ENCODE measurements around the gene TMPRSS3. TPM values are rescaled to one million over a fixed set of nuclear protein-coding genes. Genes with fewer than 3 reads are reported as not detected.

TMPRSS3 gene
- total RNA-seq, 1 experiment from 2014 or later = not detected

- Histone ChIP-seq H3K4me1 (ENCODE audit: insufficient read depth, low read length, poor library complexity, severe bottlenecking) (peaks cover 27% of the 10 kb centered on the region), H3K27ac (ENCODE audit: low read depth, low read length, poor library complexity, severe bottlenecking) (no peak overlapping the region), H3K36me3 (ENCODE audit: insufficient read depth, low read length, poor library complexity, severe bottlenecking) (no peaks in the 10 kb centered on the region), H3K4me3 (ENCODE audit: low read depth, low read length, poor library complexity, severe bottlenecking) (no peak overlapping the region), H3K9me3 (ENCODE audit: low read depth, low read length, poor library complexity, severe bottlenecking) (no peaks in the 10 kb centered on the region), H3K27me3 (replicated peaks; ENCODE audit: insufficient read depth, low read depth, low read length, poor library complexity) (peaks cover 67% of the 10 kb centered on the region)
- intact Hi-C loops (cut with micrococcal nuclease; ENCODE audit: unreplicated experiment) = no loop called here
- POLR2A ChIA-PET (ENCODE audit: low non-redundant PET) = no interaction called here
- TF ChIP-seq, protein P1, sequence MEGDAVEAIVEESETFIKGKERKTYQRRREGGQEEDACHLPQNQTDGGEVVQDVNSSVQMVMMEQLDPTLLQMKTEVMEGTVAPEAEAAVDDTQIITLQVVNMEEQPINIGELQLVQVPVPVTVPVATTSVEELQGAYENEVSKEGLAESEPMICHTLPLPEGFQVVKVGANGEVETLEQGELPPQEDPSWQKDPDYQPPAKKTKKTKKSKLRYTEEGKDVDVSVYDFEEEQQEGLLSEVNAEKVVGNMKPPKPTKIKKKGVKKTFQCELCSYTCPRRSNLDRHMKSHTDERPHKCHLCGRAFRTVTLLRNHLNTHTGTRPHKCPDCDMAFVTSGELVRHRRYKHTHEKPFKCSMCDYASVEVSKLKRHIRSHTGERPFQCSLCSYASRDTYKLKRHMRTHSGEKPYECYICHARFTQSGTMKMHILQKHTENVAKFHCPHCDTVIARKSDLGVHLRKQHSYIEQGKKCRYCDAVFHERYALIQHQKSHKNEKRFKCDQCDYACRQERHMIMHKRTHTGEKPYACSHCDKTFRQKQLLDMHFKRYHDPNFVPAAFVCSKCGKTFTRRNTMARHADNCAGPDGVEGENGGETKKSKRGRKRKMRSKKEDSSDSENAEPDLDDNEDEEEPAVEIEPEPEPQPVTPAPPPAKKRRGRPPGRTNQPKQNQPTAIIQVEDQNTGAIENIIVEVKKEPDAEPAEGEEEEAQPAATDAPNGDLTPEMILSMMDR (conservative IDR thresholded peaks at IDR 0.05; ENCODE audit: low read depth, low read length) = no peak
- no peak for TF ChIP-seq EZH2 (IDR thresholded peaks at IDR 0.05; ENCODE audit: borderline replicate concordance, low read depth, low read length, poor library complexity, severe bottlenecking)
- no peak for DNase-seq (ENCODE audit: low spot score)
- CTCF ChIA-PET = no interaction called here
- BruUV-seq (replicated peaks) = no TSS peak
Observed at GRCh38 chr21:42426424-42426823, 30.6 kb upstream of the TMPRSS3 start.

- H3K9me3 ChIP-seq (ENCODE audit: low read depth, low read length, poor library complexity, severe bottlenecking) = peaks cover 4% of the 10 kb centered on the region
- peaks cover 27% of the 10 kb centered on the region for H3K4me1 ChIP-seq (ENCODE audit: insufficient read depth, low read length, poor library complexity, severe bottlenecking)
- CTCF ChIA-PET = no interaction called here
- H3K4me3 ChIP-seq (ENCODE audit: low read depth, low read length, poor library complexity, severe bottlenecking) = no peak overlapping the region
- H3K36me3 ChIP-seq (ENCODE audit: insufficient read depth, low read length, poor library complexity, severe bottlenecking) = no peaks in the 10 kb centered on the region
- intact Hi-C loops (cut with micrococcal nuclease; ENCODE audit: unreplicated experiment) = no loop called here
- POLR2A ChIA-PET (ENCODE audit: low non-redundant PET) = interaction anchor here (0.5 kb wide), 1 partner anchor 406 kb away, joined by 5 read pairs; no protein-coding TSS in a partner anchor
- H3K27ac ChIP-seq (ENCODE audit: low read depth, low read length, poor library complexity, severe bottlenecking) = no peak overlapping the region
- no peak for DNase-seq (ENCODE audit: low spot score)
- TF ChIP-seq EZH2 (IDR thresholded peaks at IDR 0.05; ENCODE audit: borderline replicate concordance, low read depth, low read length, poor library complexity, severe bottlenecking) = no peak
- TF ChIP-seq, protein P1 (conservative IDR thresholded peaks at IDR 0.05; ENCODE audit: low read depth, low read length) = no peak
- peaks cover 75% of the 10 kb centered on the region for H3K27me3 ChIP-seq (replicated peaks; ENCODE audit: insufficient read depth, low read depth, low read length, poor library complexity)
- BruUV-seq (replicated peaks) = no TSS peak
Observed at GRCh38 chr21:42425591-42425990, 29.7 kb upstream of the TMPRSS3 start.

DNA sequence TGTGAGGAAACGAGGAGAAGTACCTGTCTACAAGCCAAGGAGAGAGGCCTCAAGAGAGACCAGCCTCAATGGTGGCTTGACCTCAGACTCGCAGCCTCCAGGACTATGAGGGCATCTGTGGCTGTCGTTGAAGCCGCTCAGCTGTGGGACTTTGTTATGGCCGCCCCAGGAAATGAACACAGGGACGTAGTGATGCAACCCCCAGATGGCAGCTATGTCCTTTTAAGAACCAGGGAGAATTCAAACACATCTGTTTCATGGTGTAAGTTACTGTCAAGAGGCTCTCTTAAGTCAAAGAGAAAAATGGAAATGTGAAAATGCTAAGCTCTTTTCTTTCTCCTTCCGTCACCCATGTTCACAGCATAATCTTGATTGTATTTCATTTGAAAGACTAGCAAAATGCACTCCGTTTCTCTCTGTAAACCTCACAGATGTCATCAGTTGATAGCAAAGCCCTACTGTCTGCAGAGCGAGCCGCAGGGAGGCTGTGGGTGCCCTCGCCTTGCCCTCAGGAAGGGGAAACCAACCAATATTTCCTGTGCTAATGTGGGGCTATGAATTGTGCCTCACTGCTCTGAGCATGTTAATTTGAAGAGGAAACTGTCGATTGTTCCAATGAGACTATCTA lies 29.2 kb upstream of the TMPRSS3 start:
- CTCF ChIA-PET = no interaction called here
- intact Hi-C loops (cut with micrococcal nuclease; ENCODE audit: unreplicated experiment) = no loop called here
- peak overlapping the region; percentile 77 for H3K27ac ChIP-seq (ENCODE audit: low read depth, low read length, poor library complexity, severe bottlenecking)
- no peaks in the 10 kb centered on the region for H3K36me3 ChIP-seq (ENCODE audit: insufficient read depth, low read length, poor library complexity, severe bottlenecking)
- no TSS peak for BruUV-seq (replicated peaks)
- peaks cover 75% of the 10 kb centered on the region for H3K27me3 ChIP-seq (replicated peaks; ENCODE audit: insufficient read depth, low read depth, low read length, poor library complexity)
- TF ChIP-seq, protein P1 (conservative IDR thresholded peaks at IDR 0.05; ENCODE audit: low read depth, low read length) = no peak
- no peak for TF ChIP-seq EZH2 (IDR thresholded peaks at IDR 0.05; ENCODE audit: borderline replicate concordance, low read depth, low read length, poor library complexity, severe bottlenecking)
- DNase-seq (ENCODE audit: low spot score) = peak; percentile 96
- peaks cover 5% of the 10 kb centered on the region for H3K9me3 ChIP-seq (ENCODE audit: low read depth, low read length, poor library complexity, severe bottlenecking)
- no peak overlapping the region for H3K4me3 ChIP-seq (ENCODE audit: low read depth, low read length, poor library complexity, severe bottlenecking)
- POLR2A ChIA-PET (ENCODE audit: low non-redundant PET) = interaction anchor here (0.5 kb wide), 1 partner anchor 406 kb away, joined by 5 read pairs; no protein-coding TSS in a partner anchor
- peaks cover 27% of the 10 kb centered on the region for H3K4me1 ChIP-seq (ENCODE audit: insufficient read depth, low read length, poor library complexity, severe bottlenecking)
